GM19043 (cell line): ENCODE data around the gene HSD11B2.

Experiments
- ATAC-seq: cut with Tn5 transposase; IDR thresholded peaks from one replicate; pipeline ENCODE4 v1.9.1; 2021; ENCODE audit warnings: low read depth; ENCODE audit not compliant: unreplicated experiment

The HSD11B2 gene

DNA sequence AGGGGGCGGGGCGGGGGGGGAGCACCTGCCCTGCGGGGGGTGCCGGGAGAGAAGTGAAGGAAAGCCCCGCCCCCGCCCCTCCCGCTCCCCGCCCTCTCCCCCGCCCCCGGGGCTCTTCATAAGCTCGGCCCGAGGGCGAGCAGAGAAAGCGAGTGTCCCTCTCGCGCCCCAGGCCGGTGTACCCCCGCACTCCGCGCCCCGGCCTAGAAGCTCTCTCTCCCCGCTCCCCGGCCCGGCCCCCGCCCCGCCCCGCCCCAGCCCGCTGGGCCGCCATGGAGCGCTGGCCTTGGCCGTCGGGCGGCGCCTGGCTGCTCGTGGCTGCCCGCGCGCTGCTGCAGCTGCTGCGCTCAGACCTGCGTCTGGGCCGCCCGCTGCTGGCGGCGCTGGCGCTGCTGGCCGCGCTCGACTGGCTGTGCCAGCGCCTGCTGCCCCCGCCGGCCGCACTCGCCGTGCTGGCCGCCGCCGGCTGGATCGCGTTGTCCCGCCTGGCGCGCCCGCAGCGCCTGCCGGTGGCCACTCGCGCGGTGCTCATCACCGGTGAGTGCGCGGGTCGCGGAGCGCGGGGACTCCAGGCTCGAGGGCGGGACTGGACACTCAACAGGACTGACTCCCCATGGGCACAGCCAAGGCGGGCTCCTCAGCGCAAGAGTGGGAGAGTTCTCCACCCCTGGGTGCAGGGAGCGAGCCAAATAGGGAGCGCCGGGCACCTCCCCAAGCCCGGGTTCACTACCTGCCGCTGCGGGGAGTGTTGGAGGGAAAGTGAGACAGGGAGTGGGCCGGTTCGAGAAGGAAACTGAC is at the start of gene HSD11B2:
HSD11B2 (plus strand) TSS at position 145 of the 798 bp plus-strand sequence; CDS start at position 273, 128 bp downstream.
- no peak for ATAC-seq

DNA sequence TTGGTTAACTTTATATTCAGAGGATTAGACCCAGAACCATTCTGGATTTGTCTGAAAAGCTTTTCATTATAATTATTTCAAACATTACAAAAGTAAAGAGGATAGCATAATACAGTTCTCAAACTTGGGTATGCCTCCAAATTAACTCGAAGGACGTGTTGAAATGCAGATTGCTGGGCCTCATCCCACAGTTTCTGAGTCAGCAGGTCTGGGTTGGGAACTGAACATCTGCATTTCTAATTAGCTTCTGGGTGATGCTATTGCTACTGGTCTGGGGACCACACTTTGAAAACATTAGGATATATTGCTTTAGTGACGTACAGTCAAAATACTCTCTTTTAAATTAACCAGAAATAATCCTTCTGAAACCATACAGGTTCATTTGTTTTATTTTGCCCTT is 47.6 kb upstream of the HSD11B2 start:
- ATAC-seq: no peak

DNA sequence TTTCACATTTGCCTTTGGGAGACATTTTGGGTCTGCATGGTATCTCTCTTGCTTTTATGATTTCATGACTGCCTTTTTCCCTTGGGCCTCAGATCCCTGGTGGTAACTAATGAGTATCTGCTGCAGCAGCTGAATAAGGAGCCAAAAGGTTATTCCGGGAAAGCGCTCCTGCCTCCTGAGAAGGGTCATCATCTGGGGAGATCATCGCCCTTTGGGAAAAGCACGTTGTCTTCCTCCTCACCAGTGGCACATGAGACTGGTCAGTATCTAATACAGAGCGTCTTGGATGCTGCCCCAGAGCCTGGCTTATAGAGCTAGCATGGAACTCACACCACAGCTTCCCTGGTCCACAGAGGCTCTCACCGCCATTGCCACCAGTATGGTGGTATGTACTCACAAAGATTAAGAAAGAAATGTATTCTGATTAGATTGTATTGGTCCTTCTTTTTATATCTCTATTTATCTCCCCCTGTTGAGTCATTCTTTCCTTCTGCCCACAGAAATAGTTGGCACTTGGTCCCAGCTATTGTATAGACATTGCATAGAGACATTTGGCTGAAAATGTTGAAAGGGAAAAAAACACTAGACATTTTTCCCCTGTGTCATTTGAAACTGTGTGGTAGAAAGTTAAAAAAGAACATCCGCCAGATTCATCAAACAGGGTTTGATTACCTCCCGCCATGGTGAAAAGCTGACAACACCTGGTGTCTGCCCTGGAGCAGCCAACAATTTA is 46.0 kb upstream of the HSD11B2 start:
- ATAC-seq: no peak

DNA sequence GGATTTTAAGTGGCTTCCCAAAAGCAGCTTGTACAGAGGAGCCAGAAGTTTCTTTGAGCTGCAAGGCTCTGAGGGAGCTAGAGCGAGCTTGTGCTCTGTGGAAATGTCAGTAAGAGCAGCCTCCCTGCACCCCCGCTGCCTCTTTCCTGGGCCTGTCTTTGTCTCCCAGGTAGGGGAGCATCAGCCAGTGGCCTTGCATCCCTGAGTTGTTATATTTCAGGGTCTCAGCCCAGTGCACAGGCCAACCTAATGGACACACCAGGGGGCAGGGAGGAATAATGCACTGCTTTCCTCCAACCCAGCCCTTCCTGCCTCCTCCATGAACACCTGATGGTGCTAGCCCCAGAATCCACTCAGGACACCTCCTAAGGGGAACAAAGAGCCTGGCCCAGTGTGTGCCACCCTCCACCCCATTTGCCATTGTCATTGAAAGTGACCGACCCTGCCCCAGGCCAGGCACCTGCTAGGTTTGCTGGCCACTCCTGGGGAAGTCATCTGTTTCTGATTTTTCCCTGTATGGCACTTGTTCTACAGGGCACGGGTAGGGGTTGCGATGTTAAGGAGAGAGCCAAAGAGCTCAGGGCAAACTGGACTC is 44.0 kb upstream of the HSD11B2 start:
- ATAC-seq: no peak

DNA sequence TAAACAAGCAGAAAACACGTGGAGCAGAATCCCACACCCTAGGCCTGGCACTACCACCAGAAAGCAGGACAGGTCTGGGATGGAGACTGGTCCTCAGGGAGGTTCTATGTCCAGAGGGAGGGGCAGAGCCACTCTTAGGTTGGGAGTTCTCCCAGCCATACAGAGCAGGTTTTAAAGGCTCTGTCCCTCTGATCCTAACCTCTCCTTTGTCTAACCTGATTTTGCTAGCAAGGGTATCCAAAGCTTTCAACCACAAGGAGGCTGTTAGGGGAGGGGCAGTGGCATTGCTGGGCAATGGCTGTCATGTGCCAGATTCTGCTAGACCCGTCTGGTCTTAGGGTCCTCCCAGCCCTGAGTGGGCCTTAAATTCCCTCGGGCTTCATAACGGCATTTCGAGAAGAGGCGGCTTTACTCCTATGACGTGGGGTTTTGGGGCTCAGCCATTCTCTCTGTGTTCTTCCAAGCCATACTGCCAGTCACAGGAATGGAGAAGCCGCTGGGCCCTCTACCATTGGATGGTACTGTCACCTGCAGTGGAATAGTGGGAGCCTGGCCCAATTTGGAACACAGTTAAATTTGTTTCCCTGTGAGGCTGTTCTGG is 43.3 kb upstream of the HSD11B2 start:
- no peak for ATAC-seq

DNA sequence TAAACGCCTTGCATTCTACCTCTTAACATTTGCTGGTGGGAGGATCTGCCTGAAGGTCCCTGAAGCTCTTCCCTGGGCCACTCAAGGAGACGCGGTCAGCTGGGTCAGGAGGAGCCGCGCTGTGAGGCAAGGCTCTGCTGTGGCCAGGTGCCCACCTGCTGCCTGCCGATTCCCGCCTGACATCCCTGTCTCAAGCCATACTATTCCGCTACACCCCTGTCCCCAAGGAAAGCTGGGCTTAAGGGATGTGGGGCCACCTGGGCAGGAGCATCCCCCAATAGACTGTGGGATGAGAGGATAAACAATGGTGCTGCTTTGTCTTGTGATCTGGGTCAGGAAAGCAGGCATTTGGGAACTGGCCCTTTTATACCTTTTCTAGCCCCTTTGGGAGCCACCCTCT is 42.7 kb upstream of the HSD11B2 start:
- no peak for ATAC-seq

DNA sequence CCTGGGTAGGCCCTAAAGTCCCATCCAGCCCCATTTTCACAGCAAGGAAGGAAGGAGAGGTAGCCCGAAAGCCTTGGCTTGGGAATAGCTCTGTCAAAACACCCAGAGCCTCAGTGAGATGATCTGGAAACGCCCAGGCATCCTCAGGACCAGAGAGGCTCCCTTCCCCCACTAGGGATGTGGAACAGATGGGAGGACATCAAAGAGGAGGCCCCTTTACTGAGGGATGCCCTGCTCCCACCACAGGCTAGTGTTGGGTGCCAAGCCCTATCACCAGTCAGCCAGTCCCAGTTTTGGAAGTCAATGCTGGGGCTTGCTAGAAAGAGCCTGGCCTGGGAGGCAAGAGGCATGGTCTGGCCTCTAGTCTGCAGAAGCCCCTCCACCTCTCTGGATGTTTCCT is 42.3 kb upstream of the HSD11B2 start:
- ATAC-seq: no peak

DNA sequence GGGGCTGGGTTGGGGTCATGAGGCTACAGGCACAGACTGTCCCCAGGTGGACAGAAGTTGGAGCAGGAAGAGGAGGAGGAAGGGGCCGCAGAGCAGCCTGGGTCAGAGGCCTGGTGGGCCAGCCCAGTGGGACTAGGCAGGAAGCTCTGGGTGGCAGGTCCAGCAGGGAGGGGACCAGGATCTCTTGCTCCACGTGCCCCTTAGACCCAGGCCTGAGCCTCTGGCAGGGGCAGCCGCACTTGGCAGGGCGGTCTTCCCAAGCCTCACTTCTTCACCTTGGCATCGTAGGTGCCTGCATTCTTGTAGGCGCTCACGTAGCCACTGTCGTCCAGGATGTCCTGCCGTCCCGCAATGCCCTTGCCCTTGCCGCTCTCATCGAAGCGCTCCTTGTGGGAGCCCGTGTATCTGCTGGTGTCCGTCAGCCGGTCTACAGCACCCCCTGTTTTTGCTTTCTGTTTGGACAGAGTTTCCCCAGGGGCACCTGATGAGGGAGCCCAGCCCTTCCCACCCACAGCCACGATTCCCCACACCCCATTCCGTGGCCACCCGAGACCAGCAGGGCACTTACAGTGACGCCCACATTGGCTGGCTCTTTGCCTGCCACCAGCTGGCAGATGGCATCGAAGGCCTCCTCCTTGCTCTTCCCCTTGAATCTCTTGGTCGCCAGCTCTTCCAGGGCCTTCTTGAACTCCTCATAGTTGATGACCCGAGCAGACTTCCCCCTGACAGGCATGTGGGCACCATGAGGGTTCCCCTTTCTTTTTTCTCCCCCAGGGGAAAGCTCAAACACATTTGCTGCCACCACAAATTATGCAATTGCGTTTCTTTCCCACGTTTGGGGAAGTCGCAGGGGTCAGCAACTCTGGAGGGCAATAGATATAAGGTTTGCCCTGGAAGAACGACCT is 40.8 kb upstream of the HSD11B2 start:
- ATAC-seq: no peak

DNA sequence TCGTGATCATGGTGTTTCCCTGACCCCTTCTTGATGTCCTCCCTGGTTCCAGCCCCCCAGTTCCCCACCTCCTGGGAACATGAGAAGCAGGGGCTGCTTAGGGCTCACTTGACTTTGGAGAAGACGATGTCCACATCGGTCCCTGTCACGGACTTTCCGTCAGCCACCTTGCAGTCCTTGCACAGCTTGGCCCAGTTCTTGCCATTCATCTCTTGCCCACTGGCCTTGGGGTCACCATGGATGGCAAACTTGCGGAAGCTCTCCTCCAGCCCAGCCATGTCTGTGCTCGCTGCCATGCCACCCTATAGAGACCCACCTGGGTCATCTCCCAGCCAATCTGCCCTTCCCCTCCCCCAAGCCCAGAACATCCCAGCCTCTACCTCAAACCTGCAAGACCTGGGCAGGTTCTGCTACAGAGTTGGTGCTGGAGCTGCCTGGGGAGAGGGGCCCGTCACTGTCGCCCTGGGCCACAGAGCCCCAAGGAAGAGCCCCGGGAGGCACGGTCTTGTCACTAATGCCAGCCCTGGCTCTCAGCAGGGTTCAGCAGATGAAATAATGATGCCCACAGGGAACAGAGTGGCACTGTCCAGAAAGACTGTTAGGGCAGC is 40.0 kb upstream of the HSD11B2 start:
- ATAC-seq: no peak

DNA sequence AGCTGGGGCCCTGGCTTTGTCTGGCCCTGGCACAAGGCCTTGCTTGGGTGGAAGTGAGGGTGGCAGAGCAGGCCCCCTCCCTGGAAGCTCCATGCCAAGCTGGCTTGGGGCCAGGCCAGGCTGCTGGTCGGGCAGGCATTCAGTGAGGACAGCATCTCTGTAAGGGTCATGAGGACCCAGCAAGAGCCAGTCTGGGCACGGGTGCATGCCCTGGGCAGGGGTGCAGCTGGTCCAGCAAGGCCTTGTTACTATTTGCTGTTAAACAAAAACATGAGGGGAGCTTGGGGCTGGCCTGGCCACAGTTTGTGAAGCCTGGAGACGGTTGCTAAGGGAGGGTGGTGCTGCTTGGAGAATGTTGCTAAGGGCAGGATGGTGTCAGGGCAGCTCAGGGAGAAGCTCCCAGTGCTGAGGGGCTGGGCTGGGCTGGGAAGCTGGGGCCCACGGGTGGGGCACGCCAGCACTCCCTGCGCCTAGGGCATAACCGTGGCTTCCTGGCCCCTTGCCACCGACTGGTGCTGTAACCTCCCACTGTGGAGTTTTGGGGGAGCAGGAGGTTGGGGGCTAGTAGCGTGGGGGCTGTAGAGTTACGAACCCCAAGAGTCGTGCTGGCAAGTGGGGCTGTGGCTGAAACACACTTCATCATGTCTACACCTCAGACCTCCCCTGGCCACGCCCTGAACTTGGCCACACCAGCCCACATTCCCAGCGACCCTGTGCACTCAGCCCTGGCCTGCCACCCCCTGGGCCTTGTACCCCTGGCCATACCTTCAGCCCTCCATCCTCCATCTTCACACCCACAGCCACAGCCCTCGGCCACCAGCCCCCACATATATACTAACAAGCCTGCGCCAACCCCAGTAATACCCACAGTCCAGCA is 39.3 kb upstream of the HSD11B2 start:
- no peak for ATAC-seq

DNA sequence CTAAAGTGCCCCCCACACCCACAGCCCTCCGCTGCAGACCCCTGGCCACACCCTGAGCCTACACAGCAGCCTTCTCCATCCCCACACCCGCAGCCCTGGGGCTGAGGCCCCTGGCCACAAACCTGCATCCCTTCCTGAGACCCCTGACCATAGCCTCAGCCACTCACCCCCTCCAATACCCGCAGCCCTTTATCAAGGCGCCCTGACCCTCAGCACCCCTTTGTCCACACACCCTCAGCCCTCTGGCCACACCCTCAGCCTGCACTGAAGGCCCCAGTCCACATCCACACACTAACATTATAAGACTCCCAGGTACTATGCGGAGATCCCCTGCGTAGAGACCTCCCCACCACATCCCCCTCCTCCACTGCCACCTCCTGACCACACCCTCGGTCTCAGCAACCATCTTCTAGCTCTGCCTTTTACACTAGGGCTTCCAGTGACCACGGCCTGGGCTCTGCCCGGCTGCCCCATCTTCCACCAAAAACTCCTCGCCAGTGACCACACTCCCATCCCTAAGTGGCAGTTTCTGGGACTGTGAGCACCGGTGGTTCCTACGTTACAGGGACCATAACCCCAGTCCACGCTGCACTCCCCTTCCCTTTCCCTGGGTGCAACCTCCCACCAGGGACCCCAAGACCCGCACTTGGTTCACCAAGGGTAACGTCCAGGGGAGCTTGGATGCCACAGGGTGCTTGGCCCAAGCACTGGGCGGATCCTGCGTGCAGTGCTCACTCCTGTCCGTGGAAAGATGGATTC is 38.4 kb upstream of the HSD11B2 start:
- ATAC-seq: no peak

DNA sequence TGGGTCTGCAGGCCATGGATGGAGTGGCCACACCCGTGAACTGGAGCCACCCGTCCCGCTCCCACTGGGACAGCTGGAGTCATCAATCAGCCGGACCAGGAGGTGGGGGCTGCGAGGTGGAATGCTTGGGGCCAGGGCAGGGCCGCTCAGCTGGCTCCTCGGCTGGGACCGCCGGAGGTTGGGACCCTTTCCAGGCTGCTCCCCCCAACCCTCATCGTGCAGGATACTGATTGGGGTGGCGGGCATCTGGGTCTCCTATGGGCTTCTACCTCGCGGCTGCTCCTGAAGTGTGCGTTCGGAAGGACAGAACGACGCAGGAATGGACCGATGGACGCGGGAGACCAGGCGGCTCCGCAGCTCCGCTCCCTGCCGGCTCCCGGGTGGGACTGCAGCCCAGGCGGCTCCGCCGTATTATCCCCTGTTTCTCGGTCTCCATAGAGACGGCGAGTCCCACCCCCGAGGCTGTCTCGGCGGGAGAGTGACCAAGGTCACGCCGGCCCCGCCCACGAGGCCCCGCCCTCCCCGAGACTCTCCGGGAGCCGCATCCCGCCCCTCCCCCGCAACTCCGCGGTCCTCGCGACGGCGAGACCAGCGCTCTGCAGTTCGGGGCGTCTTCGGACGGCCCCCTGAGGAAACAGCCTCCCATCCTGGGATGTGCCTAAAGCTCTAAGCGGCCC is 37.7 kb upstream of the HSD11B2 start, which contains the start of gene TPPP3:
TPPP3 (minus strand) TSS at position 388 of the 677 bp plus-strand sequence. CDS start 2,387 bp downstream, outside the sequence.
- ATAC-seq: no peak

DNA sequence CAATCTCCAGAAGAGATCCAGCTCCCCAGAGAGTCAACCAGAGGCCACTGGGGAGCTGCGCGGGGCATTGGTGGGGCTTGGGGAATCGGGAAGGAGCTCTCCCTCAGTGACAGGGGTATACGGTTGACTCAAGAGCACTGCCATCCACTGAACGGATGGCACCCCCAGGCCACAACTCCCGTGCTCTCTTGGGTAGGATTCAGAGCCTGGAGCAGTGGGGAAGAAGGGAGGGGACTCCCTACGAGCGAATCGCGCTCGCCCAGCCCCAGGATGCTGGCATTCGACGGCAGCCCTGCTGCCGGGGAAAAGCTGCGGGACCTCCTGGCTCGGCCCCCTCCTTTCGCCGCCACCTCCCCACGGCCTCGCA is 37.1 kb upstream of the HSD11B2 start:
- no peak for ATAC-seq

DNA sequence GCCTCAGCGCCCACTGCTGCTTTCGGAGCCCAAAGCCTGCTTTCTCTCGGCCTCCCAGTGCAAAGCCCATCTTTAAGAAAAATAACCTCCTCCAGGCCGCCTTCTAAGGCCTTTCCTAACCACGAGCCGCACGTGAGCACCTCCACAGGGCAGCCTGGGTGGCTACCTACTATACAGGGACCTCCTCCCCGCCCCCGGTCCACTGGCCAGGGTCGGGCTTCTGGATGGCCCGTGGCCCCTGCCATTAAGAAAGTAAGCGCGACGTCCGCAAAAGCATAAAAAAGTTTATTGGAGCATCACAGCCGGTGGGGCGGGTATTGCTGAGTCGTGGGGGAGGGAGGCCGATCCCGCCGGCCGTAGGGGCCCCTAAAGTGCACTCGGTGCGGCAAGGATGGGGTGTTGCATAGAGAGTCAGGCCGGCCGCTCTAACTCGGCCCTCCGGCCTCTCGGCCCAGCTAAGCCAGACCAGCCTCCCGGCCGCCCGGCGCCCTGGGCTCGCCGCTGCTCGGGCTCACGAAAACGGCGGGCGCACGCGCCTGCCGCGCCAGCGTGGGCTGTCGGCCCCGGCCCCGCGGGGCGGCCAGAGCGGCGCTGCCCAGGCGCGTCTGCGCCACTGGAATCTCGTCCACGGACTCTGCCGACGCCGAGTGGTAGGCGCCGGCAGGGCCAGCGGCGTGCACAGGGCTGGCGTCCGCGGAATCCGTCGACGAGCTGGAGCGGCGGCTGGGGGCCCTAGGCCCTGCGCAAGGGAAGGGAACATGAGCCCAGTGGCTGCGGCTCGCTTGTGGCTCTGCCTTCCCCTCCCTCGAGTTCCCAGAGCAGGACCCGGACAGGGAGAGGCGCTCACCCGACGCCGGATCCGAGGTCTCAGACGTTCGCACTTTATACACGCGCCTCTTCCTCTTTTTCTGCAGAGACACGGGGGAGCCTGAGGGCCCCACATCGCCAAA is 36.5 kb upstream of the HSD11B2 start:
- ATAC-seq: no peak

DNA sequence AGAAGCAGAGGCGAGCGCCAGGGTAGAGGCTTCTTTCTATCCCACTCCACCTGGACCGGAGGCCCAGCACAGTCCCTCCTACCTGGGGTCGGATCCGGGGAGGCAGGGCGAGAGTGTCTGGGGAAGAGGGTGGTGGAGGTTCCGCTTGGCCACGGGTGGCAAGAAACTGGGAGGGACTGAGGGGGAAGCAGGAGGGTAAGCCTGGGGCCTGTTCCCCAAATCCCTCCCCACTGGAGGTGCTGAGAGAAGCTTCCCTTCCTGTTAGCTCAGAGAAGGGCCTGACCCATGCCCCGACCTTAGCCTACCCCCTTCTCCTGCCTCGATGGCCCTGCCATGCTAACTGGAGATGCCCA is 35.8 kb upstream of the HSD11B2 start:
- no peak for ATAC-seq

DNA sequence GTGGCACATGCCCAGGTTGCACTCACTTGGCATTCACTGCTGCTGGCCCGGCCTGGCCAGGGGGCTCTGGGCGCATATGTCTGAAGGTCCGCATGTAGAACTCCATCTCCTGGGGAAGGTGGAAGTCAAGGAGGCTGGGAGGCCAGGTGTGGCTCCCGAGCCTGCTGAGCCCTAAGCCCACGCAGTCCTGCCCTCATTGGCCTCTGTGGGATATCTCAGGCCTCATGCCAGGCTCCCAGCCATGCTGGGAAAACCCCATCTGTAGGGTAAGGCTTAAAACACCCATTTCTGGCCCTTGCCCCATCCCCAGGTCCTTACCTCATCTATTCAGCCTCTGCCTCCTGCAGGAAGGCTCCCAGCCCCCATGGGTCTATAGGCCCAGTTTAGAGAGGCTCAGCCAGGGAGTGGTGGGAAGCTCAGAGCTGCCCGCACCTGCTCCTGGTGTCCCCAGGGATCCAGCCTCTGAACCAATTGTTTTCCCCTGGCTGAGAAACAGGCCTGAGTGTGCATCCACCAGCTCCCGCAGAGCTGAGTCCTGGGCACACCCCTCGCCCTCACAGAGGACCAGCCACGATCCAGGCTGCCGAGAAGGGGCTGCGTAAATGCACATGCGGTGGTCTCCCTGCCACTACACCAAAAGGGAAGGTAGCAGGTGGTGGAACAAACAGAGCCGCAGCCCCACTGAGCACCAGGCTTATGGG is 35.3 kb upstream of the HSD11B2 start:
- ATAC-seq: no peak
